ENCODE results near the gene HHIPL1.

HHIPL1 gene

DNA sequence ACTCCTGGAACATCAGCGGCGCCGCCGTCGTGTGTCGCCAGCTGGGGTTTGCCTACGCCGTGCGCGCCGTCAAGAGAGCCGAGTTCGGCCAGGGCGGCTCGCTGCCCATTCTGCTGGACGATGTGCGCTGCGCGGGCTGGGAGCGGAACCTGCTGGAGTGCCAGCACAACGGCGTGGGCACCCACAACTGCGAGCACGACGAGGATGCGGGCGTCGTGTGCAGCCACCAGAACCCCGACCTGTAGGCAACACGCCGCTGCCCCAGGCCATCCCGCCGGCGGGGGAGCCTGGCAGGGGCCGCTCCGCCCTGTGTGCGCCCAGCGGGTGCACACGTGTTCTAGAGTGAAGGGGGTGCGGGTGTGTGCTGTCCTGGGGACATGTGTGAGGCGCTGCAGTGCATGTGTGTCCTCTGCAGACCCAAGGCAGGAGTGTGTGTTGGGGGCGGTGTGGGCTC is 30.5 kb downstream of the HHIPL1 start:
- DNase-seq (ENCODE audit: low read depth in 2 of 2), result no peak

DNA sequence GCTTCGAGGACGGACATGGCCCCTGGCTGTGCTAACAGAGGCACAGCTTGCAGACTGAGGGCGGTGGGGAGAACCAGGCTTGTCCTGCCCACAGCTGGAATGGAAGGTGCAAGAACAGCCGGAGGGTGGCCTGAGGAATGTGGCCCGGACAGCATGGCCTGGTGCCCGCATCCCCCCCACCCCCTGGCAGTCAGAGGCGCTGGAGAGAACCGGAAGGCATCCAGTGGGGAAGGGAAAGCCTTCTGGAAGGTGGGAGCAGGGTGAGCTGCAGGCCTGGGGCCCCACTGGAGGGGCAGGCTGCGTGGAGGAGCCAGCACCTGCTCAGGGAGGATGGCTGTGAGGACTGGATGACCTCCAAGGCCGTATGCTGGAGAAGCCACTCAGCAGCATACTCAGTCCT is 31.0 kb downstream of the HHIPL1 start:
- DNase-seq (ENCODE audit: low read depth in 2 of 2), result no peak

DNA sequence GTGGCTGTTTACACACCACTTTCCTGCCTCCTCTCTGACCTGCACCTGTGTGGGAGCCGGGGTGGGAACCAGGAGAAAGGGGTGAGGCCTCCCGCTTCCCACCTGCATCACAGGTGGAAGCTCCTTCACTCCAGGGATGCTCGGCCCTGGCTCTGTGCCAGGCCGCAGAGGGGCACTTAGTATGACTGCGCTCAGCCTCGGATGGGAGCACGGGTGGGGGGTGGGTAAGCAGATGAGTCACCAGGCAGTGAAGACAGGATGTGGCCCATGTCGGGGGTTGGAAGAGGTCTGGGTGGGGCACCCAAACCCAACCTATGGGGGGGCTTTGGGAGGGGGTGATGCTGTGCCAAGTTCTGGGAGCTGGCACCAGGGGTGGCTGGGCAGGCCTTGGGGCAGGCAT is 31.7 kb downstream of the HHIPL1 start:
- no peak for DNase-seq (ENCODE audit: low read depth in 2 of 2)

DNA sequence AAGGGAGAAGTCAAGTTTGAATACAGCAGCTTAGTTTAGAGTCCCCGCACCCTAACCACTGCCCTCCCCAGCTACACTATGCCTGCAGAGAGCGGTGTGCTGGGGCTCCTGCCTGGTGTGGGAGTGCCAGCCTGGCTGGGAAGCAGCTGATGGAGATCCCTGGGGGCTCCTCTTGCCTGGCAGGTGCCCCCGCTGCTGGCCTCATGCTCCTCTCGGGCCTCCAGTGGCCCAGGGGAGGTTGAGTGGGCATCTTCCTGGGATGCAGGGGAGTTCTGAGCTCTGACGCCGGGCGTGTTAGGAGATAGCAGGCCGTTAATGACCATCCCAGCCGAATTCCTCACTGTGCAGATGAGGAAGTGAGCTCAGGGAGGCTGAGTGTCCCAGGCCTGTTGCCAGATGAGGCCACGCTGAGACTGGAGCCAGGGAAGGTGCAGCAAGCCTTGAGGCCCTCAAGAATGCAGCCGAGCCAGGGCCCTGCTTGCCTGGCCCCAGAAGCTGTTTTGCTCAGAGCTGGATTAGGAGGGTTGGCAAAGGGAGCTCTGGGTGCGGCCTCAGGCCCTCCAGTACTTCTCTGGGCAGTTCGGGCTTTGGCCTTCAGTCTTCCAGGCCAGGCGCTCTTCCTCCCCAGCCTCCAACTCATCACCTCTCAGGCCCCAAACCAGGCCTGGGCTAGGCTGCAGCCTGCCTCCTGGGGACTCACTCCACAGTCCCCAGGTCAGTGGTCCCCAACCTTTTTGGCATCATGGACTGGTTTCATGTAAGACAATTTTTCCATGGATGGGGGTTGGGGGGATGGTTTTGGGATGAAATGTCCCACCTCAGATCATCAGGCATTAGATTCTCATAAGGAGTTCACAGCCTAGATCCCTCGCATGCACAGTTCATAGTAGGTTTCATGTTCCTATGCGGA is 32.6 kb downstream of the HHIPL1 start:
- DNase-seq (ENCODE audit: low read depth in 2 of 2), result no peak

DNA sequence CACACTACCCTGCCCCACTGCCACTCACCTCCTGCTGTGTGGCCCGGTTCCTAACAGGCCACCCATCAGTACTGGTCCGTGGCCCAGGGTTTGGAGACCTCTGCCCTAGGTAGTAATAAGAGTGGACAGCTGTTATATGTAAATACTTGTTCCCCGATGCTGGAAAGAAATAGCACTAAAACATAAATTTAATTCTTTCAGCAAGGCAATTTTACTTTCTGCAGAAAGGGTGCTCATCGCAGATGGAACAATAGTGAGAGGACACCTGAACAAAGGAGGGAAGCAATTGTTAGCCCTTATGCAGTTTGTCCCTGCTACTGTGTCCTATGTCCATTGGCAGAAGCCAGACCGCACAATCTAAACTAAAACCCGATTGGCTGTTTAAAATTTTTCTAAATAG is 33.3 kb downstream of the HHIPL1 start:
- DNase-seq (ENCODE audit: low read depth in 2 of 2), result no peak

DNA sequence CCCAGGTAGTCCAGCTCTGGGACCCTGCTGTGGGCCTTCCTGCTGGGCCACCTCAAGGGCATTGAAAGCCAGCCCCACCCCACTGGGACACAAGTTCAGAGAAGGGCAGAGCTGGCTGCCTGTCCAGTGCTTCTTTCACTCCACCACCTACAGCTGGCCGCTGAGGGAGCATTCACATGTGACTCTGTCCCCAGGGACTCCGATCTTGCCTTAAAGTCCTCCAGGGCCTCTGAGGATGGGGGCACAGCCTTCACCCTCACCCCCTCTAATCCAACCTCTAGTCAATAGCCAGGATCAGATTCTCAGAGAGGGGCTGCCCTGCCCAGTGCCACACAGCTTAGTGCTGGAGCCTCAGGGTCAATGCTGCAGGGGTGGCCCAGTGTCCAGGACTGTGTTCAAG is 34.2 kb downstream of the HHIPL1 start:
- DNase-seq (ENCODE audit: low read depth in 2 of 2), result no peak

DNA sequence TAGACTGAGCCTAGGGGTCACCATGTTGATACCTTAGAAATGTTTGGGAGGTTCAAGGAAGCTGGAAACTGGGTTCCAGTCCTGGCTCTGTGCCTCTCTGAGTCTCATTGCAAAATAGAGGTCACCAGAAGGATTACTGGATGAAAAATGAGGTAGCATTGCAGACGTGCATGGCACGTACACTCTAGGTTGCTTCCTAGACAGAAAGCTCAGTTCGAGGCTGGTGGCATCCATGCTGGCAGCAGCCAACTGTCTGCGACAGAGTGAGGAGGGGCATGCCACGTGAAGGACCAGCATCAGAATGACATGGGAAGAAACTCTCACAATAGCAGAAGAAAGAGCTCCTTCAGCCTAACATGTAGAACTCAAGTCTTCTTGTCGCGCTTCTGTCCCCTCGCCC is 34.6 kb downstream of the HHIPL1 start:
- DNase-seq (ENCODE audit: low read depth in 2 of 2), result no peak

DNA sequence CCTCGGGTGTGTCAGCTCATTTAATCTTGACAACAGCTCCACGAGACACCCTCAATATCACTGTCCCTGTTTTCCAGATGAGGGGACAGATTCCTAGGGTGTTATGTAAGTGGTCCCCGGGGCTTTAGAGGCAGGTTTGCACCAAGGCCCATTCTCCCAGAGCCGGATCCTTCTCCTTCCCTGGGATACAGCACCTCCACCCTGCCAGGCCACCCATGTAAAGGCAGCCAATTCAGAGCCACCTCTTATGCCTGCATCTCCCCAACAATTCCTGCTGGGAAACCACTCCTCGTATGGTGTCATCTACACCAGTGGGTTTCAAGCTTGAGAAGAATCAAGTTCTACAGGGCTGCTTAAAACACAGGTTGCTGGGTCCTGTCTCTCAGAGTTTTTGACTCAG is 35.1 kb downstream of the HHIPL1 start:
- DNase-seq (ENCODE audit: low read depth in 2 of 2), result no peak

DNA sequence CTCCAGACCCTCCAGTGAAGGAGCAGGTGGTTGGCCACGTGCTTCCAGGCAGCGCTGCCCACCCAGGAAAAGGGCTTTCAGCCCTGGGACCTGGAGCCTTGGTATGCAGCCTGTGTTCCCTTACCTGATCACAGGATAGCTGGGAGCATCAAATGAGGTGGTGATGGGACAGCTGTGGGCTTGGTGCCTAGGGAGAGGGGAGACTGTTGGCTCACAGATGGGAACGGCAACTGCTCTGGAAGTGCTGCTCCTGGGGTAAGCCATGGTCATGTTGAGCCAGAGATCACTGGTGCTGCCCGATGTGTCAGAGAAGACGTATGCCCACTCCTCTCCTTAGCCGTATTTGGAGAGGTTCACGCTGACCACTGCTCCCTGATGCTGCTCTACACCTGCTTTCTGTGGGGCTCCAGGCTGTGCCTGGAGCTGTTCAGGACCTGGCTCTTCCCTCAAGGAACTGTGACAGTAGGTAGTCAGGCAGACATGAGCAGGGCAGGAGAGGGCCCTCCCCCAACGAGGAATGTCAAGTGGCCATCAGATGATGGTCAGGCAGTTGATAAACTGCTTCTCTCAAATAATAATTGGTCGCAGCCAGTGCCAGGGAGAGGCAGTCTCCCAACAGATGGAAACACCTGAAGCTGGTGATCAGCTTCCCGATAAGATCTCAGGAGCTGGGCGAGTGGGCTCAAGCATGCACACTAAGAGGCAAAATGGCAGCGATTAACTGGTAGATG is 36.3 kb downstream of the HHIPL1 start:
- DNase-seq (ENCODE audit: low read depth in 2 of 2), result no peak

DNA sequence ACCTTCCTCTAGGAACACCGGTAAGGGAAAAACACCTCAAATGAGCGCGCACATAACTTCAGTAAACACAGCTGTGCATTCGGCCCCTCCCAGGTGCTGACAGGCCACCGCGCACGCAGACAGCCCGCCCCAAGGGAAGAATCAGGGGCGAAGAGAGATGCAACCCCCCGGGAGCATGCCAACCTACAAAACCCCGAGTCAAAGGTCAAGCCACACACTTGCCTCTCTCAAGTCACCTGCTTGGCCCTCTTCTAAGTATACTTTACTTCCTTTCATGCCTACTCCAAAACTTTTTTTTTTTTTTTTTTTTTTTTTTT is 36.9 kb downstream of the HHIPL1 start:
- no peak for DNase-seq (ENCODE audit: low read depth in 2 of 2)

DNA sequence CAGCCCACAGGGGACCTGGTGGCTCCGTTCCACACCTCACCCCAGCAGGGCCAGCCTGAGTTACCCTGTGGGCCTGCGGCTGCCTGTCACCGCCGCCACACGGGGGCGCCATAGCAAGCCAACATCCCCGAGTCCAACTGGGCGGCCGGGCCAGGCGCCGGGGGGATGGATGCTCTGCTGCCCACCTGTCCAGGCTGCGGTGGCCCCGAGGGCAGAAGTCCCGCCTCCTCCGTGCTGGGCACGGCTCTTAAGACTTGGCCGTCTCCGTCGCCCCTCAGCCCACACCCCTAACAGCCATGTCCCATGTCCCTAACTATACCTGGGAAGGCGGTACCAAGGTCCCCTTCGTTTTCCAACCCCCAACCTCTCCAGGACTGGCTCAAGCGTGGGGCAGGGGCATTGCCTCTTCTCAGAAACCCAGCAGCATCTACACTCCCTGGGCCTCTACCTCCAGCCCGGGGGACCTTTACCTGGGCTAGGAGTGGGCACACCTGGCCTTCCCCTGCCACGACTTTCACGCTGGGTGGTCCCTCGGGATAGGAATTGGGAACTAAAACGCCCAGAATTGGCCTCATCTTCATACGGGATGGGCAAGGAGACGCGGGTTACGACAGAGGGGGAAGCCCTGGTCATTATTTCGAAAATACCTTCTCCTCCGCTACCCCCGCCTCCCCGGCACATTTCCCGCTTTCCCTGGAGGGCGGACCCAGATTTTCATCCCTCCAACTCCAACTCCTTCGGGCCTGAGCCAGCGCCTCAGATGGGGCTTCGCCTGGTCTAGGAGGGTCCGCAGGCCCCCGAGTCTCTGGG is 38.1 kb downstream of the HHIPL1 start:
- peak; percentile 61 to 77 for DNase-seq (ENCODE audit: low read depth in 2 of 2)

DNA sequence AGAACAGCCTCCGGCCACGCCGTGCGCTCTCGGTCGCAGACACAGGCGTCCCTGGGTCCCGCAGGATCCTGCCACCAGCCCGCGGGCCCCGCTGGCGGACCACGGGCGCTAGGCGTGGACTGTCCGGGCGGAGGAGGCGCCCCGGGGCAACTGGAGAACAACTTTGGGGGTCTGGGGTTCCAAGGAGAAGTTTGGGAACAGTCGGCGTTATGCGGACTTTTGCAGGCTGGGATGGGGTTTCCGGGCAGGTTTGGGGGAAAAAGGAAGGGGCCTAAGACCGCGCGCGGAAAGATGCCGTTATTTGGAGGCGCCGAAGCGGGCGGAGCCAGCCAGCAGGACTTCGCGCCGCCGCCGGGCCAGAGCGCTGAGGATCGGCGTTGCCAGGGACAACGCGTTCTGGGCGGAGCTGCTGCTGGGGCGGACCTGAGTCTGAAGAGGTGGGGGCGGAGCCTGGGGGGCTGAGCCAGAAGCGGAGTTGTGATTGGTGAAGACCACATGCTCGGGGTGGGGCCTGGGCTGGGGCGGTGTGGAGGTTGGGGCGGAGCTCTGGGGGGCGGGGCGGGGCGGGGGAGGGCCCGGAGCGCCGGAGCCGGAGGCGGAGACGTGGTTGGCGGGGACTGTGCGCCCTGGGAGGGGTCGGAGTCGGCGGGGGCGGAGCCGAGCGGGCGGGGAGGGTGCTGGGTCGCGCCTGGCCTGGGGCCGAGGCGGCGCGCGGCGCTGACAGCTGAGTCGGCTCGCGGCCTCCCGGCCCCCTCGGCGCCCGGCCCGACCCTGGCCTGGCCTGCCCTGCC is 38.9 kb downstream of the HHIPL1 start, which contains the start of gene CYP46A1:
CYP46A1 (plus strand) TSS at position 680 of the 791 bp plus-strand sequence. CDS start 120 bp downstream, outside the sequence.
- peak; percentile 98 to 100 for DNase-seq (ENCODE audit: low read depth in 2 of 2)

DNA sequence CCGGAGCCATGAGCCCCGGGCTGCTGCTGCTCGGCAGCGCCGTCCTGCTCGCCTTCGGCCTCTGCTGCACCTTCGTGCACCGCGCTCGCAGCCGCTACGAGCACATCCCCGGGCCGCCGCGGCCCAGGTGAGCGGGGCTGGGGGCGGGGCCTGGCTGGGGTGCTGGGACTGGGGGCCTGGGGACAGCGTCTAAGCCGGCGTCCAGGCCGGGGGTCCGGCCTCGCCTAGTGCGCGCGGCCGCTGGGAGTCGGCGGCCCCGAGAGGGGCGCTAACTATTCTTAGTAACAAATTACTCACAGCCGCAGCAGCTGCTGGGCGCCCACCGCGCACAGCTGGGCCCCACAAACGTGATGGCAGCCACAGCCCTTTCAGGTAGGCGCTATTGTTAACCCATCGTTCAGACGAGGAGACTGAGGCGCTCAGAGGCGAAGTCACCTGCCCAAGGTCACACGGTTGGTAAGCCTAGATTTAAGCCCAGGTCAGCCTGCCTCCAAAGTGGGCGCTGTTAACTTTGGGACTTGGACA is 39.5 kb downstream of the HHIPL1 start:
- no peak for DNase-seq (ENCODE audit: low read depth in 2 of 2)

DNA sequence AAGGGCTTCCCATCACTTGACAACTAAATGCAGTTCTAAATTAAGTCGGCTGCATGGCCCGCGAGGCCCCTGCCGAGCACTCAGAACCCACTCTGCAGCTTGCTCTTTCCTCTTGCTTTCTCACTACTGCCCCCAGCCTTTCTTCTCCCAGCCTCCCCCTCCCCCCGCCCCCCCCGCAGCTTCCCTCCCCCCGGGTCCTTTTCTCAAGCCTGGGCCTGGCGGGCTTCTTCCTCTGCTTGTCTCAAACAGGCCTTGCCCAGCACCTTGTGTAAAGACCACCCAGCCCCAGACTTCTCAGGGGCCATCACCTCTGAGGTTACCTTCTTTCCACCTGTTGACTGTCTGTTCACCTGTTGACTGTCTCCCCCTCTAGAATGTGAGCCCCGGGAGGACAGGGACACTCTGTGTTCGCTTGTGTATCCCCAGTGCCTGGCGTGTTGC is 40.2 kb downstream of the HHIPL1 start:
- no peak for DNase-seq (ENCODE audit: low read depth in 2 of 2)

DNA sequence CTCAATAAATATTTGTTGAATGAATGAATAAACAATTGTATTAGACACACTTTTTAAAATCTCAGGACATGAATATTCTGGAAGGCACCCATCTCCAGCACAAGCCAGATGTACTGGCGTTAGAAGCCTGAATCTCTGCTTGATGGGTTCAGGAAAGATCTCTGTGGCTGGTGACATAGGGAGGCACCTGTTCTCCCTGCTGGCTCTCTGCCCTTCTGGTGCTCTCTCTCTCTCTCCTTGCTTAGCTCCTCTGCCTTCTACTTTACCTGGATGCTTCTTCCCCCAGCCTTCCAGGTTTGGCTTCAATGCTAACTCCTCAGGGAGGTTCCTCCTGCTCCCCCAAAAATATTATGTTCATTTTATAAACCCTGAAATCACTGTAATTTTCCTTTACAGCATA is 40.7 kb downstream of the HHIPL1 start:
- DNase-seq (ENCODE audit: low read depth in 2 of 2), result no peak

DNA sequence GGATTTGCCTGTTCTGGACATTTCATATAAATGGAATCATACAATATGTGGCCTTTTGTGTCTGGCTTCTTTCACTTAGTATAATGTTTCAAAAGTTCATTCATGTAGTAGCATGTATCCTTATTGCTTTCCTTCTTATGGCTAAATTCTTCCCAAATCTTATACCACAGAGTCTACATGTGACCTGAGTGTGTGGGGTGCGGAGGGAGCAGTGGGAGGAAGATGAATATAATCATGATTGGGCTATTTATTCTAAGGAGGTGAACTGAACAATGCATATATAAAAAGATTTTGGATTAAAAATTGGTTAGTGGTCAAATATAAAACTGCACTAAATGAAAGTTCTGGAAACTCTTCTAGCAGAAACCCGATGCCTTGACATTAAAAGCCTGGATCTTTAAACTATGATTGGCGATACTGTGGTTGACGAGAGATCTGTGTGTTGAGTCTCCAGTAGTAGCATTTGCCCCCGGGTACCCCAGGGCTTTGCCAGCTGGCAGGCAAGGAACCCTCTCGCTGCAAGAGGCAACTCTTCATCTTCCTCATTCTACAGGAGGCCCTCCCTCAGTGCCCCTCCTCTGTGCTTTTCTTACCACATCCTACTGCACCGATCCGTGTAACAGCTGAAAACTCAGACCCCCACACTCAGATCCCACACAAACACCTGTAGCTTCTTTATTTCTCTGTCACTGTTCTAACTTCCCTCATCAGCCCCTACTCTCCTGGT is 41.8 kb downstream of the HHIPL1 start:
- DNase-seq (ENCODE audit: low read depth in 2 of 2), result no peak

DNA sequence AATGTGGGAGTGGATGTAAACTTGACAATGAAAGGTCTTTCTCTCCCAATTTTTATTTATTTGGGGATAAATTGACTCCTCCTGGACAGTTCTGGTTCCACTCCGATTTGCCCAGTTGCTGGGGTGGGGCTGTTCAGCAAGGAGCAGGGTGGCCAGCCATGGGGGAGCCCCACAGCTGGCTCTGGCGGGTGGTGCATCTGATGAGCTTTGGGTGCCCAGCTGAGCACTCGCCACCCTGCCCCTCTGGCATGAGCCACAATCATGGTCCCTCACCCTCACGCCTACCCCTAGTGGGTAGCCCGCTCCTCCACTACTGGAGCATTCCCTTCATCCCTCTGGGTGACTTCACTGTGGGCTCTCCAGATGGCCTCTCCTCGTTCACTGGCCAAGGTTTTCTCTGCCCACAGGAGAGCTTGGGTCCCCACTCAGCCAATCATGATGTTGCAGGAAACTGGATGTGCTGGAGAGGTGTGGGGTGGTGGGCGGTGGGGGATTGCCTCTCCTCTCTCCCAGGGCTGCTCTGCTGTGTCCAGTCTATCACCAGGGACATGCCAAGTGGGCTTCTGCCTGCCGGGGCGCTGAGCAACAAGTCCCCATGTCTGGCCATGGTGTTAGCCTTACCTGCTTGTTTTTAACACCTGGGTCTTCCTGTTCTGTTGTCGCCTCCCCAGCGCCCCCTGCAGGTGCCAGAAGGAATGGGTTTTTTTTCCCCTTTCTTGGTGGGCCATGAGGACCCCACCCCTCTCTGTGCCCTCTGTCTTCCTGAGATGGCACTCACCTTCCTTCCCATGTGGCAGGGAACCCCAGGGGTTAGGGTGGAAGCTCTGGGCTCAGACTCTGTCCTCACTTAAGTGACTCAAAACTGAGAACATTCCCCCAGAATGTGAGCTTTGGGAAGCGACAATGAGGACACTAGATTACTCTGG is 42.6 kb downstream of the HHIPL1 start:
- DNase-seq (ENCODE audit: low read depth in 2 of 2), result no peak

DNA sequence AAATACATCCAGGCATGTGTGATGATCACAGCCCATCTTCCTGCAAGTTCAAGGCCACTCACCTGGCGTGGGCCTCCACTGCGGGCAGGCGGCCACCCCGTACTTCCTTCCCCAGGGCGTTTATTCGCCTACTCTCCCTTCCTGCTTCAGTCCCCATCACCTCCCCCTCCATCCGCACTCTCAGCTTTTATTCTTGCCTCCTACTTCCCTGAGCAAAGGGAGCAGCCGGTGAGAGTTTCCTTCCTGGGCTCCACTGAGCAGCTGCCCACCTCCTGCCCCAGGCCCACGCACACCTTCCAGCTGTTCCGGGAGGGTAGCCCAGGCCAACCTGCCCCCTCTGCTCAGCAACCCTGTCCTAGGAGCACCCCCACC is 43.3 kb downstream of the HHIPL1 start:
- DNase-seq (ENCODE audit: low read depth in 2 of 2), result no peak

DNA sequence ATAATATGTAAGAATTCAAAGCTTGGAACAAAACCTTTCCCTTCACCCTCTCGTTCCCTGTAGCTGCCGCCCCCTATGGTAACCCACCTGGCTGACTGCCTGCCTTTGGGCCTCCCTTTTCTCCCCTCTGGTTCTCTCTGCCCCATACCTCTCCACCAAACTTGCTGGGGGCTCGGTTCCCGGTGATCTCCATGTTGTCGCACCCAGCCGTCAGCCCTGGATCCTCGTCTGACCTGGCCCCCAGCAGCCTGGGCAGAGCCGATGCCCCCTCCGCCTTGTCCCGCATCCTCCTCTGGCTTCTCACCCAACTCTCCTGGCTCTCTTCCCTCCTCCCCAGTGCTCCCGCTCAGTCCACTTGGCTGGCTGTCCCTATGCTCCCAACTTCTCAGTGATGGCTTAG is 43.7 kb downstream of the HHIPL1 start:
- DNase-seq (ENCODE audit: low read depth in 2 of 2), result no peak

Data from stimulated activated CD4-positive, alpha-beta T cell treated with anti-CD3 and anti-CD28 coated beads, Interleukin-1b, Interleukin-23, amount 100 ng/mL, for 1 hour (primary cell).